Stimulated activated naive CD4-positive, alpha-beta T cell (primary cell): ENCODE data around the gene PTPMT1.
"Not testable (repeated sequence)": the region's sequence is repeated elsewhere in the genome, so short reads cannot be mapped to it uniquely, and the experiment has no call there.

Experiments used
- DNase-seq, 6 experiments: peaks; one replicate each; lab custom pipeline; 2025; lab: John Stamatoyannopoulos, UW

The PTPMT1 gene, protein sequence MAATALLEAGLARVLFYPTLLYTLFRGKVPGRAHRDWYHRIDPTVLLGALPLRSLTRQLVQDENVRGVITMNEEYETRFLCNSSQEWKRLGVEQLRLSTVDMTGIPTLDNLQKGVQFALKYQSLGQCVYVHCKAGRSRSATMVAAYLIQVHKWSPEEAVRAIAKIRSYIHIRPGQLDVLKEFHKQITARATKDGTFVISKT

DNA sequence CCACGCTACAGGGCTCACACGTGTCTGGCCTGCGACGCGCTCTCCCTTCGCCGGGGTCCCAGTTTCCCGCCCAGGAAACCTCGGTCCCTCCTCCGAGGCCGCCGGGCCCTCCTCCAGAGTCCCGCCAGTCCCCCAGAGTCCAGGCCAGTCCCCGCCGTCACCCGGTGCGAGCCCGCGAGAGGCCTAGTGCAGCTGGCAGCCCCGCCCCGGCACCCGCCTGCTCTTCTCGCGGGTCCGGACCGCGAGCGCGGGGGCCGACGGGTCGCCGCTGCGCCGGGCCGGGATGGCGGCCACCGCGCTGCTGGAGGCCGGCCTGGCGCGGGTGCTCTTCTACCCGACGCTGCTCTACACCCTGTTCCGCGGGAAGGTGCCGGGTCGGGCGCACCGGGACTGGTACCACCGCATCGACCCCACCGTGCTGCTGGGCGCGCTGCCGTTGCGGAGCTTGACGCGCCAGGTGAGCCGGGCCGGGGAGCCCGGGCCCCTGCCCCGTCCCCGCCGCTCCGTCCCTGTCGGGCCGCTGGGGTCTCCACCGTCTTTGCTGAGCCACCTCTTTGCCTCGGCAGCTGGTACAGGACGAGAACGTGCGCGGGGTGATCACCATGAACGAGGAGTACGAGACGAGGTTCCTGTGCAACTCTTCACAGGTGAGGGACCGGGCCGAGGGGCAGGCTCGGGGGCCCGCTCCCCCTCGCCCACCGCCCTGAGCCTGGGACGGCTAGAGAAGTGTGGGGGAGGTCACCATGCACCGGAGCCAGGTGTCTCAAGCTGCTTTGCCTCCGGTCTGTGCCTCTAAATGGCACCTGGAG is at the start of gene PTPMT1:
Gene PTPMT1, plus strand, starts transcription at position 260 of the 809 bp plus-strand sequence. Its CDS starts 24 bp downstream, at position 284.
- DNase-seq: peak; percentile 37 to 74 (median 46)

DNA sequence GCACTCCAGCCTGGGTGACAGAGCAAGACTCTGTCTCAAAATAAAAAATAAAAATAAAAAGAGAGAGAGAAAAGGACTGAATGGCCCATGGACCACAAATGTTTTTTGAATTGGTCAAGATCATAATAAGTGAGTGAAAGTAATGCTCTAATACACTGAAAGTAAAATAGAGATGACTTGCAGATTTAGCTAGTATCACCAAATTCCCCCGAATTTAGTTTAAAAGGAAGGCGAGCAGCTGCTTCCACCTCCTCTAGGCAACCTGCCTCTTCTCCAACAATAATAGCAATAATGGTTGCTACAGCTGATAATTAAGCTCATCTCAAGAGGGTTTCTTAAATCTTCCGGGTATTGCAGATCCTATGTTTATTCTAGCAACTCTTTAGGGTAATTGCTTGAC is 49.2 kb upstream of the PTPMT1 start:
- no peak for DNase-seq

DNA sequence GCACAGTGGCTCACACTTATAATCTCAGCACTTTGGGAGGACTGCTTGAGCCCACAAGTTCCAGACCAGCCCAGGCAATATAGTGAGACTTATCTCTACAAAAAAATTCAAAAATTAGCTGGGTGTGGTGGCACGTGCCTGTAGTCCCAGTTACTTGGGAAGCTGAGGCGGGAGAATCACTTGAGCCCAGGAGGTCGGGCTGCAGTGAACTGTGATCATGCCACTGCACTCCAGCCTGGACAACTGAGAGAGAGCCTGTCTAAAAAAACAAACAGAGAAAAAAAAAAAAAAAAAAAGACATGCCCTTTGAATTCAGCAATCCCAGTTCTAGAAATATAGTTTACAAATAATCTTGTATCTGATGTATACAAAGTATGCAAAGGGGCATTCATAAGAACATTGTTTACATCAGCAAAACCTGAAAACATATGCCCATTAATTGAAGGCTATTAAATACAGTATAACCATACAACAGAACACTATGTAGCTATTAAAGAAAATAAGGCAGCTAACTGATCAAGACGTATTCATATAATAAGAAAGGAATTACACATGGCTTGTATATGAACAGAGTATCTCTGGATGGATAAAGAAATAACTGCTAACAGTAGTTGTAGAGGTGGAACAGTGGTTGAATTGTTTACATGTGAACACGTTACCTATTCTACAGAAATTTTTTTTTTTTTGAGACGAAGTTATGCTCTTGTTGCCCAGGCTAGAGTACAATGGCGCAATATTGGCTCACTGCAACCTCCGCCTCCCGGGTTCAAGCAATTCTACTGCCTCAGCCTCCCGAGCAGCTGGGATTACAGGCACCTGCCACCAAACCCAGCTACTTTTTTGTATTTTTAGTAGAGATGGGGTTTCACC is 48.2 kb upstream of the PTPMT1 start:
- DNase-seq: no peak

DNA sequence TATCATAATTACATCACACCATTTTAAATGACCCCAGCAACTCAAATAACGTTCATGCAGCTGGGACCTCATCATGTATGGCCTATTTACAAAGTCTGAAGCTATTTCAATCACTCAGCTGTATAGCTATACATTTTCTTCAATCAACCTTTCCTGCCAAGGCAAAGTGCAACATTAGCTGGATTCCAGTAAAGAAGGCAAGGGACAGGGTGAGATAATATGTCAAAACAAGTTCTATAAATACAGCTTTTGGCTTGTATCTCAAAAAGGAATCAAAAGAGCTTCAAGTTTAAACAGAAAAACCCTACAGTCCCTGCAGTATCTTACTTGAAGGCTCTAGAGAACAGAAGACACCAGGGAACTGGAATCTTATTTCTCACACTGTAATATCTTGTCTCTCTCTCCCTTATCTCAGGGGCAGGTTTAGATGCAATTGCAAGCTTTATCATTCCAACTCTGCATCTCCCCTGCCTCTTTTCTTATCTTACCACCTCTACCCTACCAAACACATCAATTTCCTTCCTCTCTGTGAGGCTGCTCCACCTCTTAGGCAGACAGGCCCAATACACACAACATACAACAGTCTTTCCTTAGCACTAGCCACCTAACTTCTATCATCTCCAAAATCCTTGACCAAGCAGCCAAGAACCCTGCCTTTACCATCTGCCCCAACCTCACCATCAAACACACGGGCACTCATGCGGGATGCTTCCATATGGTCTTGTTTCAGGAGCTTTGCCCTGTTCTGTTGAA is 47.0 kb upstream of the PTPMT1 start:
- DNase-seq: no peak

DNA sequence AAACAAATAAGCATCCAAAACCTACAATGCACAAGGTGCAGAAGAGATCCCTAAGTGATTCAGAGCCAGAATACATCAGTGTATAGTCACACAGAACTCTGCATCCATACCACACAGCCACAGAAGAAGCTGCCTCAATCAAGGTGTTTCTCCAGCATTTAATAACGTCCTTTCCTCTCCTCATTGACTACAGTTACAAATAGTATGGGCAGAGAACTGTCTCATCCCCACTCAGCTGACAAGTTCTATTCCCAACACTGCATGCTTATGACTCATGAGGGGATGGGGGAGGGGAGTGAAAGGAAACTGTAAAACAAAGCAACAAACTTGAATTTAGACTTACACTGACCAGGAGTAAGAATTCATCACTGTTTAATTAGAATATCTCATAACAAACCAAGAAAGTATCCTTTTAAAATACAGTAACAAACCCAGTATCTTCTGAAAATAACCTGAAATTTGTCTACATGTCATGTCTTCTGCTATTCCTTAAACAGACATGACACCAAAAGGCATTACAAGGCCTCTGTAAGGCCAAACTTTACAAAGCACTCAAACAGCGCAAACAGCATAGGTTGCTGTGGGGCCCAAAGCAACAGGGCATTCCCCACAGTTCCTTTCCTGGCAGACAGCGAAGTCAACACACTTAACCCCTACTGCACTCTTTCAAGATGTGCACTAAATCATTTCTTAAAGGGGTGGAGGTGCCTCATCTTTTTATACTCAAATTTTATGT is 41.7 kb upstream of the PTPMT1 start:
- DNase-seq: peak; percentile 24 to 65 (median 38)

DNA sequence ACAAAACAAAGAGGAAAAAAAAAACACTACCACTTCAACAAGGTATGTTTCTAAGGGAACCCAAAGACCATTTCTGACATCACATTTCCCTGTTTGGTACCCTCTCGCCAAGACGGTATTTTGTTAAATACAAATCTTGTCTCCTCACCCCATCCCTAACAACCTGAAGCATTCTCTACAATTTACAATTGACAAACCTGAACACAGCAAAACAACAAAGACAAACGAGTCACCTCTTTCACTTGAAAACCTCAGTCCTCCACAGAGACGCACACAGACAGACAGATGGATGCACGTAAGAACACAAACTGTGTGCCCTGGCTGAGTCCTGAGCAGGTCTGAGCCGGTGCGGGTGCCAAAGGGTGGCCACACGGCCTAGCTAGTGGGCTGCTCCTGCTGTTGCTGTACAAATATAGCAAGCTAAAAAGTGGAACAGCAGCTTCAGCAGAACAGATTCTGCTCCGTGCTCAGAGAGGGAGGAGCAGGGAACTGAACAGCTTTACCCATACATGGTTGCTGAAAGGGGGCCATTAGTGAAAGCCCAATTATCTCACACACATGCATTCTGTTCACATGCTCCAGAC is 41.0 kb upstream of the PTPMT1 start:
- DNase-seq: peak; percentile 7 to 32 (median 27)

DNA sequence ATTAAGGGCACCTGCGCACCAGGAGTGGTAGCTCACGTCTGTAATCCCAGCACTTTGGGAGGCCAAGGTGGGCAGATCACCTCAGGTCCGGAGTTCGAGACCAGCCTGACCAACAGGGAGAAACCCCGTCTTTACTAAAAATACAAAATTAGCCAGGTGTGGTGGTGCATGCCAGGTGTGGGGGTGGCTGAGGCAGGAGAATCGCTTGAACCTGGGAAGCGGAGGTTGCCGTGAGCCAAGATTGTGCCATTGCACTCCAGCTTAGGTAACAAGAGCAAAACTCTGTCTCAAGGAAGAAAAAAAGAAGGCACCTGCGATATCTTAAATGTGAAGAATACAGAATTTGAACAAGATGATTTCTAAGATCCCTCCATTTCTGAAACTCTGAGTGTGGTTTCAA is 39.4 kb upstream of the PTPMT1 start:
- not testable (repeated sequence) for DNase-seq

DNA sequence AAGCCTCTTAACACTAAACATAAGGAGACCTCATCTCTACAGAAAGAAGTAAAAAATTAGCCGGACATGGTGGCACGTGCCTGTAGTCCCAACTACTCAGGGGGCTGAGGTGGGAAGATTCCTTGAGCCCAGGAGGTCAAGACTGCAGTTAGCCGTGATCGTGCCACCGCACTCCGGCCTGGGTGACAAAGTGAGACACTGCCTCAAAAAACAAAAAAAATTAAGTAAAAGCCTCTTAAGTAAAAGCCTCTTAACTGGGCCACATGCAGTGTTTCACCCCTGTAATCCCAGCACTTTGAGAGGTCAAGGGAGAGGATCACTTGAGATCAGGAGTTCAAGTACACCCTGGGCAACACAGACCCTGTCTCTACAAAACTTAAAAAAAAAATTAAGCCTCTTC is 38.2 kb upstream of the PTPMT1 start:
- DNase-seq: no peak

DNA sequence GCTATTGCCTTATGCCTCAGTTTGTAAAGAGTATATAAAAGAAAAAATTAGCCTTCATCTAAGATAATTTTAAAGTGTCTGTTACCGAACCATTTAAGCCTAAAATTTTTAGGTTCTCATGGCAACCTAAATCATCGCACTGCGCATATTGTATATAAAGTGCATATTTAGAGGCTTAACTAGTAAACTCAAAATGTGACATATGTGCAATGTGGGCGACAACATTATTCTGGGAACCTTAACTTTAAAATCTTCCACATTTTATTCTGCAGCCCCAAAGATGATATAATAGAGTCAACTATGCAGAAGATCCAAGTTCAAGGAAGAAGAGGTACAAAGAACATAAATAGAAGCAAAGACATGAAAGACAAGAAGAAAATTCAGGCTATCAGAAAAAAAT is 35.4 kb upstream of the PTPMT1 start:
- no peak for DNase-seq

DNA sequence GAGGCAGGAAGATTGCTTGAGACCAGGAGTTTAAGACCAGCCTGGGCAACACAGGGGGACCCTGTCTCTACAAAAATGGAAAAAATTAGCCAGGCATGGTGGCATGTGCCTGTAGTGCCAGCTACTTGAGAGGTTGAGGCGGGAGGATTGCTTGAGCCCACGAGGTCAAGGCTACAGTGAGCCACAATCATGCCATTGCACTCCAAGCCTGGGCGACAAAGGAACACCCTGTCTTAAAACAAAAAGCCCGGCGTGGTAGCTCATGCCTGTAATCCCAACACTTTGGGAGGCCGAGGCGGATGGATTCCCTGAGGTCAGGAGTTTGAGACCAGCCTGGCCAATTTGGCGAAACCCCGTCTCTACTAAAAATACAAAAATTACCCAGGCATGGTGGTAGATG is 34.7 kb upstream of the PTPMT1 start:
- not testable (repeated sequence) for DNase-seq

DNA sequence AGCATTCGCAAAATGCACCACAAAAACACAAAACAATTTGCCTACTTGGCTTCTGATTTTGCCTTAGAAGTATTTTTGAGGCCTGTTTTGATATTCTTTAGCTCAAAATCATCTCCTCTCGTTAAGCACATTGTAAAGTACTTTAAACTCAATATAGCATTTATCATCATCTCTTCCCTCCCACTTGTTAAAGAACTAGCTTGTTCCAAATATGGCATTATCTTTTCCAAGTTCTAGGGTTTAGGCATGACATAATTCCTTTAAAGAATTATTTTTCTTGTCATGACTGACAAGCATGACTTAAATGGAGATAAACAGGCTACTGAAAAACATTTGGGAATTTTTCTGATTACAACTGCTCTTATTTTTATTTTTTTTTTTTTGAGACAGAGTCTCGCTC is 33.7 kb upstream of the PTPMT1 start:
- DNase-seq: no peak

DNA sequence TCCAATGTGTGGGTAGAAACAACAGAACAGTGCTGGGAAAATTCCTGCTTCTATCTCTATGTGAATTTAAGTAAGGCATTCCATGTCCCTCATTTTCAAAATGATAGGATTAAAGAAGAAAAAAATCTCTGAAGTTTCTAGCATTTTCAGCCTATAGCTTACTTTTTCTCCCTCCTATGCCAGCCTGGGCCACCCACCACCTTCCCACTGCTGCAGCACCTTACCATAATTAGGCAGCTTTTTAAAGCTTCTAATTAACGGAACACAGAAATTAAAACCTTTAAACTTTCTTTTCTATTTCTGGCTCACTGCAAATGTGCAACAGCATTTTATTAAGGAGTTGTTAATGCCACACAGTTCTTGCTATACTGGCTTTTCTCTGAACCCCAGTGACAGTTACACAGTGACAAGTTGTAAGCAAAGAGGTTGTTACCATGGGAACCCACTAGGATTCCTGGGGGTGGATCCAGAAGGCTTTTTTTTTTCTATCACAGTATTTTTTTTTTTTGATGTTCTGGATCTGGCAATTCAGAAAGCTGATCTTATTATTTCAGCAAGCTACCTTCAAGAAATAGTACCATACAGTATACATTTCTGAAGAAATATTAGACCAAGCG is 32.7 kb upstream of the PTPMT1 start:
- no peak for DNase-seq

DNA sequence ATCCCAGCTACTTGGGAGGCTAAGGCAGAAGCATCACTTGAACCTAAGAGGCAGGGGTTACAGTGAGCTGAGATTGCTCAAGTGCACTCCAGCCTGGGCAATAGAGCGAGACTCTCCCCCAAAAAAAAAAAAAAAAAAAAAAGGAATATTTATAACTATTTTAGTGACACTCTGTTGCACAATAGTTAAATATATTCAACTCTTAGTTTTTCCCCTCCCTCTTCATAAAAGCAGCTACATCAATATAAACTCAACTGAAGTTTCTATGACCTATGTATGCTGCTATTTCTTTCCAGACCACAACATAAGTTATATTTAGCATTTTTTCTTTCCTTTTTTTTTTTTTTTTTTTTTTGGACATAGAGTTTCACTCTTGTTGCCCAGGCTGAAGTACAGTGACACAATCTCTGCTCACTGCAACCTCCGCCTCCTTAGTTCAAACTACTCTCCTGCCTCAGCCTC is 31.7 kb upstream of the PTPMT1 start:
- no peak for DNase-seq

DNA sequence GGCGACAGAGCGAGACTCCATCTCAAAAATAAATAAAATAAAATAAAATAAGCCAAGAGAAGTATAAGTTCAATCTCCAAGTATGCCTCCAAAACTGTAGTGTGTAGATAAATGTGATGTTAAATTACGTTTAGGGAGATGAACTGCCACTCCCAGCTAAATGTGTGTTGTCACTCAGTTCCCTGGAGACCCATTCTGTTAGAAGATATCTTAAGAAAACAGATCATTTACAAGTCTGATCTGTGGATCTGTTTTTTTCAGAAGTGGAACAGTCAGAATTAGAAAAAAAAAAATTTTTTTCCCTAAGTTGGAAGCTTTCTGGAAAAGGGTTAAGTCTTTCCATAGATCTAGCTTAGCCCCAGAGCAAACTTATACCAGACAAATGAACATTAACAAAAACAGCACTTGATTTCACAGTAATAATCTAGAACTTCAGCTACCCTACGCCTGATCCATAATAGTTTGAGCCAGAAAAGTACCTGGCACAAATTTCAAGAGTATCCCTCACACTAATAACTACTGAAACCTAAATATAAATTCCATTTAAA is 30.6 kb upstream of the PTPMT1 start:
- DNase-seq: no peak

DNA sequence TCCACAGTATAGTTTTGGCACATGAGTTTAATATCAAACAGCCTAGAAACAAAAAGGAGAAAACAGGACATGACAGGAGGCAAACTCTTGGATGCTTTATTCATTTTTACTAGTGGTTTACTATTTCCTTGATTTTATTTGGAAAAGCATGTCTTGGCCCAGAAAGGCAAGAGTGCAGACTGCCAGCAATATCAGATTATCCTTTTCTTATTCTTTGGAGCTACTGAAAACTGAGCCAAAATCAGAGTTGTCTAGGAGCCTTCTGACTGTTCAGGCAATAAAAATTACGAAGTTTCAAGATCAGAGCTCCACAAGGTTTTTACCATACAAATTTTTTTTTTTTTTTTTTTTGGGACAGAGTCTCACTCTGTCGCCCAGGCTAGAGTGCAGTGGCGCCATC is 28.5 kb upstream of the PTPMT1 start:
- DNase-seq: no peak

DNA sequence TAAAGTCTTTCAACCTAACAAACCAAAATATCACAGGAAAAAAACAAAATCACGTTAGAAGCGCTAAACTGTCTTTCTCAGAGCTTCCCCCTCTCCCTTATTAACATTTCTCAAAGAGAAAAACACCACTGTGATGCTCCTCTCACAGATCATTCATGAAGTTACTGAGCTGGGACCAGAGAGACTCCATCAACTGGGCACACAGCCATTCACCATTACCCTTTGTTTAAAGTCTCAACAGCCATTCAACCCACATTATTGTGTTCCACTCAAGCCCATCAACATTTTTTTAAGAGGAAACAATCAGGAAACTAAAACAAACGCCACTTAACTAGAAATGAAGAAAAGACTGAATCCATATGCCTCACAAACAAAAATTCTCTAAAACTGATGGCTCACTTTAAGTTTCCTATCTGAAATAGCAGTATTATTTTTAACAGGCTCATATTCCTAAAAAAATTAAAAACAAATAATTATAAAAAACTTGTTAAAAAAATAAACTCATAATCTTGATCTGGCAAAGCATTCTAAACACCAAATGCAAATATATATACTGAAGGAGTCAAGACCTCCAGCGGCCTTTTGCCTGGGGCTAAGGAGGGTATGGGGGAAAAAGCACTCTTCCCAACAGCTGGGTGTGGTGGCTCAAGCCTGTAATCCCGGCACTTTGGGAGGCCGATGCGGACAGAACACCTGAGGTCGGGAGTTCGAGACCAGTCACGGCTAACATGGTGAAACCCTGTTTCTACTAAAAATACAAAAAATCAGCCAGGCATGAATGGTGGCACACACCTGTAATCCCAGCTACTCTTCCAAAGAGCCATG is 26.4 kb upstream of the PTPMT1 start:
- DNase-seq: no peak

DNA sequence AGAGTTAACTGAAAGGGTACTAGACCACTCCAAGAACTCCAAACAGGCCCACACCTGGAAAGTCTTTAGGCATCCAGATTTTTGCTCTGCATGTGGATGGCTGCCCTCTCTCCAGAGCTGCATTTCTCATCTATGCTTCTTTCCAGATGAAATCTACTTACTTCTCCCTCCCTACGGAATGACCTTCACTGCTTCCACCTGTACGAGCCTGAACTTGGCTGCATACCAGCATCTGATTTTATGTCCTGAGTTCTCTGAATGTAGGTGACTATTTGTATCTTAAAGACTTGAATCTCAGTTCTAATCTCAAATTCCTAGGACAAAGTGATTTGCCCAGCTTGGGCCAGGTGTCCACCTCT is 25.7 kb upstream of the PTPMT1 start:
- no peak for DNase-seq

DNA sequence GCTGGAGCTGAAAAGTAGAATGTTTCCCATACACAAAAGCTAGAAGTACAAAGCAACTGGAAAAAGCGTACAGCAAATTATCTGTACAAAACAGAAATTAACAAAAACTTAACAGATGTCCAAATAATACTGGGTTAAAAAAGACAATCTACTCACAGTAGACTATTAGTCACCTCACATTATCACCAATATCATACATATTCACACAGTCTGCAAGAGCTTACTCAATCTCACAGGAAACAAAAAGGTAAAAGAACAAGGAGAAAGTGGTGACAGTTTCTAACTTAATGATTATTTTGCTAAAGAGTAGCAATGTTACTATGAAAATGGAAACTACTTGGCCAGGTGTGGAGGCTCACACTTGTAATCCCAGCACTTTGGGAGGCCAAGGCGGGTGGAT is 24.3 kb upstream of the PTPMT1 start:
- no peak for DNase-seq

DNA sequence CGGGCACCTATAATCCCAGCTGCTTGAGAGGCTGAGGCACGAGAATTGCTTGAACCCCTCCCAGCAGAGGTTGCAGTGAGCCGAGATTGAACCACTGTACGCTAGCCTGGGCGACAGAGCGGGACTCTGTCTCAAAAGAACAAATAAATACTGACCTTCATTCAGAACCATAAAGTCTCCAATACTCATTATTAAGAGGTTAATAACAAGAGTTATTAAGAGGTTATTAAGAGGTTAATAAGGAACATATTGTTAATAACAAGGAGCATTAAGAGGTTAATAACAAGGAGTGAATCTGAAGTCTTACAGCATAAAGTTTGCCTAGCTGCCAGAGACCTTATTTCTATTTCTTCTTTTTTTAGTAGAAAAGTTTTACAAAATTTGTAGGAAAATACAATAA is 20.1 kb upstream of the PTPMT1 start:
- no peak for DNase-seq
